GM18873 (cell line): ENCODE data around the gene CRLF1.
"Not testable (repeated sequence)": the region's sequence is repeated elsewhere in the genome, so short reads cannot be mapped to it uniquely, and the experiment has no call there.

Experiments used
- ATAC-seq: cut with Tn5 transposase; IDR thresholded peaks from one replicate; pipeline ENCODE4 v1.9.1; 2021; ENCODE audit warnings: mild to moderate bottlenecking, moderate library complexity, moderate number of reproducible peaks; ENCODE audit not compliant: unreplicated experiment, low FRiP score

The CRLF1 gene

GRCh38 chr19:18594096-18594823, 12.3 kb downstream of the CRLF1 start:
- no peak for ATAC-seq

DNA sequence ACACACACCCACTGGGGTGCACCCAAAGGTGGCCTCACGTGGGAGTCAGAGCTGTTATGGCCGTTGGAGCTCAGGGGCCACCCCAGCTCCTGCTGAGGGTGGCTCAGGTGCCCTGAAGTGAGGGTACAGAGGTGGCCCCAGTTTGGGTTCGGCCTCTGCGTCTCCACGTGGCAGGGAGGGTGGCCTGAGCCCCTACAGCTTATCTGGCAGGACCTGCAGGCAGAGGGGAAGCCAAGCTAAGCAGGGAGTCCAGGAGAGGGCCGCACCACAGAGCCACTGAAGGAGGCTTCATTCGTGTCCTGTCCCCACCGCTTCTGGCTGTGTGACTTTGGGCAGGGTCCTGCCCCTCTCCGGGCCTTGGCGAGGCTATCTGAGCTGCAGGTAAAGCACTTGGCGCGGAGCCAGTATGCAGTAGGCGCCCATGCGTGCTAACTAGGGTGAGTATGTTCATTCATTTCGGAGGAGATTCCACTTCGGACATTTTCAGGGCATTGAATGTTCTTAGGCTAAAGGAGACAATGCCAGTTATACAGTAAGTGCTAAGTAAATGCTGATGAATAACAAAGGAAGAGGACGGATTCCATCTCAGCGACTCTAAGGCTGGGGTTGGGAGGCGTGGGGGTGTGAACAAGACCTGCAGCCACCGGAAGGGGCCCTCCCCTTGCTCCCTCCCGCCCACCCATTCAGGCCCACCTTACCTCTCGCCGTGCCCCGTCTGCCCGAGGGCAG, 13.1 kb downstream of the CRLF1 start:
- no peak for ATAC-seq

DNA sequence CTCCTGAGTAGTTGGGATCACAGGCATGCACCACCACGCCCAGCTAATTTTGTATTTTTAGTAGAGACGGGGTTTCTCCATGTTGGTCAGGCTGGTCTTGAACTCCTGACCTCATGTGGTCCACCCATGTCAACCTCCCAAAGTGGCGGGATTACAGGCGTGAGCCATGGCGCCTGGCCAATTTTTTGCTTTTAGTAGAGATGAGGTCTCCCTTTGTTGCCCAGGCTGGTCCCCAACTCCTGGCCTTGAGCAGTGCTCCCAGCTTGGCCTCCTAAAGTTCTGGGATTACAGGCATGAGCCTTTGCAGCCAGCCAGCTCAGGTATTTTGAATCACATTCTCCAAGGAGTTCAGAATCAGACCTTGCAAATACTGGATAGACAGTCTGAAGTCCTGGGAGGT, 13.9 kb downstream of the CRLF1 start:
- not testable (repeated sequence) for ATAC-seq

DNA sequence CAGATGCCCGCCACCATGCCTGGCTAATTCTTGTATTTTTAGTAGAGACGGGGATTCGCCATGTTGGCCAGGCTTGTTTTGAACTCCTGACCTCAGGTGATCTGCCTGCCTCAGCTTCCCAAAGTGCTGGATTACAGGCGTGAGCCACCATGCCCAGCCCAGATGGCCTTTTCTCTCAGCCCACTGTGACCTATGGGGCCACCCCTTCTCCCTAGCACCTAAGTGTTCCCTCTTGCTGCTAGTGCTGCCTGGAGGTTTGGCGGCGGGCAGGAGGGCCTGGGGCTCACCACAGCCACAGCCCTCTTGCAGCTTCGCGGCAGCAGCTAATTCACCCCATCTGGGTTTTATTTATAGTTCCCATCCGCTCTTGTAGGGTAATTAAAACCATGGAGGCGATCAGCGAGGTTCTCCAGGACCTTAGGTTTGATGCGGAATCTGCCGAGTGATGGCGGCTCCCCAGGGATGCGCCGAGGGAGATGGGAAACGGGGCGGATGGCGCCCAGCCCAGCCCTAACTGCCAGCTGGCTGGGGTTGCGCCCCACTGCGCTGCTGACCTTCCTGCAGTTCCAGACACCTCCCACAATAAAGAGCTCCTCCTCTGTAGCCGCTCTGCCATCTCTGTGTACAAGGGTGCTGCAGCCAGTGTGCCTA, 14.7 kb downstream of the CRLF1 start:
- ATAC-seq = no peak

DNA sequence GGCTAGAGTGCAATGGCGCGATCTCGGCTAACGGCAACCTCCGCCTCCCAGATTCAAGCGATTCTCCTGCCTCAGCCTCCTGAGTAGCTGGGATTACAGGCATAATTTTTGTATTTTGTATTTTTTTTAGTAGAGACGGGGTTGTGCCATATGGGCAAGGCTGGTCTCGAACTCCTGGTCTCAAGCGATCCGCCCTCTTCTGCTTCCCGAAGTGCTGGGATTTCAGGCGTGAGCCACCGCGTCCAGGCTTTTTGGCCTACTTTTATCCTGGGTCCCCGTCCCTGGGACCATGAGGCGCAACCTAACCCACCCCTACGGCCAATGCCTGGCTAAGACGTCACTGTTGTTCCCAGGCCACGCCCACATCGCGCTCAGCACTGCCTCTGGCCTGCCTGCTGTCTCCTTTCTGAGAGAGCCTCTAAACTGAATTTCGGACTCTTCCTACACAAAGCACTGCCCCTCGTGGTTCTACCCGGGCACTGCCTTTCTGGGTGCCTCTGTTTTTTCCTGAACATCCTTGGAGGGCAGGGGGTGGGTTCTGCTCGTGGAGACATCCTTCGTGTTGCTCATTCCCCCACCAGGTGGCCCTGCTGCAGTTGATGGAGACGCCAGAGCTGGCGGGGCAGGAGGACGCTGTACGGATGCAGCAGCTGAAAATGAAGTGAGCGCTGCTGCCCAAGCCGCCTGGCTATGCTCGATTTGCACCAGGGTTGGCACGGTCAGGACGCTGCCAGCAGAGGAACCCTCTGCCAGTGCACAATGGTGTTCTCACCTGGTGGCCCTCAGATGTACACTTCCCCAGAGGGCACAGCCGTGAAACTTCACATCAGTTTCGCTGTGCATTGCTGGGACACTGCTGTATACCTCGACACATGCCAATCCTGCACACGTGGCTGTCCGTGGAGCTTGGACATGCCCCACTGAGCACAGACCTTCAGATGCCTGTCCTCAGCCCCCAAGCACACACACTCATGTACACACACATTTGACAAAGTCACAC, 16.0 kb downstream of the CRLF1 start:
- ATAC-seq = no peak

GRCh38 chr19:18589380-18590272, 17.0 kb downstream of the CRLF1 start:
- ATAC-seq = peak; percentile 26

DNA sequence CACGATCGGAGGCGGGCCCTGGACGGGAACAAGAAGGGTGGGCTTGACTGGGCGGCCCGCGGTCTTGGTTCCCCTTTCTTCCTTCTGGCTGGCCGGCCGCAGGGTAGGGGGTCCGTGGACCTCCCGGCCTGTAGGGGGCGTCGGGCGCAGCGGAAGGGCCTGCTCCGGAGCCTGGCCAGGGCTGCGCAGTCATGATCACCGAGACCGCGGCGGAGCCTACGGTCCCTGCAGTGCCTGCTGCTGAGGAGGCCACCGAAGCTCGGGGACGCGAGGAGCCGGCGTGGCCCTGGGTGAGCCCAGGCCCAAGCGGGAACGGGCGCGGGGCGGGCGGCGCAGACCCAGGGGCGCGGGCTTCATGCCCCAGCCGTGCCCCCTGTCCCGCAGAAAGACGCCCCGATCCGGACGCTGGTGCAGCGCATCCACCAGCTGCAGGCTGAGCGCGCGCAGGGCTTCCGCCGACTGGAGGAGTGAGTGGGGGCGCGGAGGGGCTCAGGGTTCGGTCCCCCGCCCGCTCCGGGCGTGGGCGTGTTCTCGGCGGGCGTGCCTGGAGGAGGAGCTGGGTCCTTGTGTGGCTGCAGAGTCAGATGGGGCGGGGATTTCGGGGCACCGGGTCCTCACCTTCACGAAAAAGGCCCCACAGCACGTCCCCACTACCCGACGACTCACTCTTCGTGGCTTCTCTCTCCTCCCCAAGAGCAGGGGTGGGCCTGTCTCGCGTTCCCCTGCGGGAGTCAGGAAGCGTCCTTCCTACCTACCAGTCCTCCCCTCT, 17.8 kb downstream of the CRLF1 start, which contains the start of gene REX1BD:
TSS of gene REX1BD (plus strand) at position 188 of the 769 bp plus-strand sequence. CDS start at position 192, 4 bp downstream.
- ATAC-seq = peak; percentile 68

GRCh38 chr19:18587962-18588610, 18.5 kb downstream of the CRLF1 start:
- ATAC-seq = no peak

GRCh38 chr19:18587561-18587960, 19.0 kb downstream of the CRLF1 start:
- ATAC-seq = no peak

GRCh38 chr19:18586306-18586705, 20.3 kb downstream of the CRLF1 start:
- no peak for ATAC-seq

- ATAC-seq = no peak
These were observed 26.3 kb downstream of the CRLF1 start for GRCh38 chr19:18580311-18580710.

GRCh38 chr19:18577365-18577914, 29.2 kb downstream of the CRLF1 start:
- ATAC-seq = no peak

- ATAC-seq = no peak
These were observed 30.2 kb downstream of the CRLF1 start for GRCh38 chr19:18576383-18576782.

DNA sequence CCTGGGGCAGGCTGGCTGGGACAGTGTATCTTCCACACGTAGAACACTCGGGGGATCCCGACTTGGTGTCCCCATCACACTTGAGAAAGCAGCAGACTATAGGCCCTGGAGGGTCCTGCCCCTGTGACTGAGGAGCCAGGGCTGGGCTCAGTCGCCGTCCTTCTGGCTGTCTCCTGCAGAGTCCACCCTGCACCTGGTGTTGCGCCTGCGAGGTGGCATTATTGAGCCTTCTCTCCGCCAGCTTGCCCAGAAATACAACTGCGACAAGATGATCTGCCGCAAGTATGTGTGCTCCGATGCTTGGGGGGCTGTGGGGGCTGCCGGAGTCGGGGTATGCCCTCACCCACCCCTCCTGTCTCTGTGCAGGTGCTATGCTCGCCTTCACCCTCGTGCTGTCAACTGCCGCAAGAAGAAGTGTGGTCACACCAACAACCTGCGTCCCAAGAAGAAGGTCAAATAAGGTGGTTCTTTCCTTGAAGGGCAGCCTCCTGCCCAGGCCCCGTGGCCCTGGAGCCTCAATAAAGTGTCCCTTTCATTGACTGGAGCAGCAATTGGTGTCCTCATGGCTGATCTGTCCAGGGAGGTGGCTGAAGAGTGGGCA, 31.8 kb downstream of the CRLF1 start:
- ATAC-seq = no peak

DNA sequence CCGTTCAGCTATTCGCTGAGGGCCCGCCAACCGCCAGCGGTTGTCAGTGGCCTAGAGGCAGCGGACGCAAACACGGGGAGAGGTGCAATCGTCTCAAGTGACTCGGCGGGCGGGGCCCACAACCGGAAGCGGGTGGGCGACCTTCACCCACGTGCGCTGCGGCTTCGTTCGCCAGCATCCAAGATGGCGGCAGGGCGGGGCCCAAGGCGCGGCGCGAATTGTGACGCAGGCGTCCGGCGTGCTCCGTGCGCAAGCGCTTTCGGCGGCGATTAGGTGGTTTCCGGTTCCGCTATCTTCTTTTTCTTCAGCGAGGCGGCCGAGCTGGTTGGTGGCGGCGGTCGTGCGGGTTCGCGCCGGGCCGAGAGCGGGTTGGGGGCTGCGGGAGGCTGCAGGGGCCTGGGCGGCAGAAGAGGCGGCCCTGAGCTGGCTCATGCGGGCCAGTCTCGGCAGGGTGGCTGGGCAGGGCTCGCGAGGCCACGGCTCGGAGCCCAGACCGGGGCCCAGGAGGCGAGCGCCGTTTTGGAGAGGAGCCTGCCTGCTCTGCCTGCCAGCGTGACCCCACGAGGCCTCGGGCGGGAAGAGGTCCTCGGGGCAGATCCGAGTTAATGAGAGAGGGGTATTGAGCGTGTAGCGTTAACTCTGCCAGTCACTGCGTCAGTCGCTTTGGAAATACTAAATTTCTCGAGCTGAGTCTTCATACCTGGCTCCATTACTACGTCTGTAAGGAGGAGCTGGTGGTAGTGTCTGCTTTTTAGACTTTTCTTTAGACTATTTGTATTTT, 34.8 kb downstream of the CRLF1 start, which contains the start of gene UBA52:
TSS of gene UBA52 (plus strand) at position 294 of the 781 bp plus-strand sequence. CDS start 1,444 bp downstream, outside the sequence.
- ATAC-seq = peak; percentile 74

GRCh38 chr19:18568367-18568766, 38.2 kb downstream of the CRLF1 start:
- ATAC-seq = no peak
